ENCODE results near the gene ZNRD2.
"Not testable (repeated sequence)": the region's sequence is repeated elsewhere in the genome, so short reads cannot be mapped to it uniquely, and the experiment has no call there.

Gene ZNRD2, protein sequence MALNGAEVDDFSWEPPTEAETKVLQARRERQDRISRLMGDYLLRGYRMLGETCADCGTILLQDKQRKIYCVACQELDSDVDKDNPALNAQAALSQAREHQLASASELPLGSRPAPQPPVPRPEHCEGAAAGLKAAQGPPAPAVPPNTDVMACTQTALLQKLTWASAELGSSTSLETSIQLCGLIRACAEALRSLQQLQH

DNA sequence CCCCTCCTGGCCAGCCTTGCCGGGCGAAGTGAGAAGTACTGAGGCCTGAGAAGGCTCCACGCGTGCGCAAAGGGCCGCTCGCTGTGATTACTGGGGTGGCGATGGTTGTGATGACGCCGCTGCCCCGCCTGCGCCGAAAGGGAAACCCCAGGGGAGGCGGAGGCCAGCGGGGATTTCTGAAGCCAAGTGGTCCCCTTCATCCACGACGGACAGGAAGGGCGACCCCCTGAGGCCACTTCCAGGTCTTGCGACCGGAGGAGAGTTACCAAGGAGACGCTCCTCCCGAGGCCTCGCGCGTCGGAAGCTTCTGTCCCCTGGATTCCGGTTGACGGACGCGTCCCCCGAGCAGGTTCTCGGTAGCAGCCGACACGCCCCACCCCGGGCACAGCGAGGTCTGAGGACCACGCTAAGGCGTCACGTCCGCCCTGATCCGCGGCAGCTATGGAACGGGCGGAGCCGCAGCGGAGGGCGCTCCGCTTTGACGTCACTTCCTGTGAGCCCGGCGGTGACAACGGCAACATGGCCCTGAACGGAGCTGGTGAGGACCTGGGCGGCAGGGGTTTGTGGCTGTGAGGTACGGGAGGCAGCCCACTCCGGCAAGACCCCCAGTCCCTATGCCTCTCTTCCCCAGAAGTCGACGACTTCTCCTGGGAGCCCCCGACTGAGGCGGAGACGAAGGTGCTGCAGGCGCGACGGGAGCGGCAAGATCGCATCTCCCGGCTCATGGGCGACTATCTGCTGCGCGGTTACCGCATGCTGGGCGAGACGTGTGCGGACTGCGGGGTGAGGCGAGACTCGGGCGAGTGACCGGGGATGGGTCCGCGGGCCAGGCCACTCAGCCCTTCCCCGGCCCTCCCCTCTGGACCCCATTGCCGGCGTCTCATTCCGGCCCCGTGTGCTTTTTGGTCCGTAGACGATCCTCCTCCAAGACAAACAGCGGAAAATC is at the start of gene ZNRD2:
Gene ZNRD2 (plus strand): TSS at position 505 of the 946 bp plus-strand sequence. CDS start 15 bp downstream, at position 520.
- DNase-seq (ENCODE audit: low spot score): peak; percentile 97

DNA sequence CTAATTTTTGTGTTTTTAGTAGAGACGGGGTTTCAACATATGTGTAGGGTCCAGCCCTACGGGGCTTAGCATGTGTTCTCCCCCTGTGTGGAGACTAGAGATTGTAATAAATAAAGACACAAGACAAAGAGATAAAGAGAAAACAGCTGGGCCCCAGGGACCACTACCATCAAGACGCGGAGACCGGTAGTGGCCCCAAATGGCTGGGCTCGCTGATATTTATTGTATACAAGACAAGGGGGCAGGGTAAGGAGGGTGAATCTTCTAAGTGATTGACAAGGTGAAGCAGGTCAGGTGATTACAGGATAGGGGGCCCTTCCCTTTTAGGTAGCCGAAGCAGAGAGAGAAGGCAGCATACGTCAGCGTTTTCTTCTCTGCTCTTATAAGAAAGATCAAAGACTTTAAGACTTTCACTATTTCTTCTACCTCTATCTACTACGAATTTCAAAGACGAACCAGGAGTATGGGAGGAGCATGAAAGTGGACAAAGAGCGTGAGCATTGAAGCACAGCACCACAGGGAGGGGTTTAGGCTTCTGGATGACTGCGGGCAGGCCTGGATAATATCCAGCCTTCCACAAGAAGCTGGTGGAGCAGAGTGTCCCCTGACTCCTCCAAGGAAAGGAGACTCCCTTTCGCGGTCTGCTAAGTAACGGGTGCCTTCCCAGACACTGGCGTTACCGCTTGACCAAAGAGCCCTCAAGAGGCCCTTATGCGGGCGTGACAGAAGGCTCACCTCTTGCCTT is 48.3 kb upstream of the ZNRD2 start:
- DNase-seq (ENCODE audit: low spot score): not testable (repeated sequence)

DNA sequence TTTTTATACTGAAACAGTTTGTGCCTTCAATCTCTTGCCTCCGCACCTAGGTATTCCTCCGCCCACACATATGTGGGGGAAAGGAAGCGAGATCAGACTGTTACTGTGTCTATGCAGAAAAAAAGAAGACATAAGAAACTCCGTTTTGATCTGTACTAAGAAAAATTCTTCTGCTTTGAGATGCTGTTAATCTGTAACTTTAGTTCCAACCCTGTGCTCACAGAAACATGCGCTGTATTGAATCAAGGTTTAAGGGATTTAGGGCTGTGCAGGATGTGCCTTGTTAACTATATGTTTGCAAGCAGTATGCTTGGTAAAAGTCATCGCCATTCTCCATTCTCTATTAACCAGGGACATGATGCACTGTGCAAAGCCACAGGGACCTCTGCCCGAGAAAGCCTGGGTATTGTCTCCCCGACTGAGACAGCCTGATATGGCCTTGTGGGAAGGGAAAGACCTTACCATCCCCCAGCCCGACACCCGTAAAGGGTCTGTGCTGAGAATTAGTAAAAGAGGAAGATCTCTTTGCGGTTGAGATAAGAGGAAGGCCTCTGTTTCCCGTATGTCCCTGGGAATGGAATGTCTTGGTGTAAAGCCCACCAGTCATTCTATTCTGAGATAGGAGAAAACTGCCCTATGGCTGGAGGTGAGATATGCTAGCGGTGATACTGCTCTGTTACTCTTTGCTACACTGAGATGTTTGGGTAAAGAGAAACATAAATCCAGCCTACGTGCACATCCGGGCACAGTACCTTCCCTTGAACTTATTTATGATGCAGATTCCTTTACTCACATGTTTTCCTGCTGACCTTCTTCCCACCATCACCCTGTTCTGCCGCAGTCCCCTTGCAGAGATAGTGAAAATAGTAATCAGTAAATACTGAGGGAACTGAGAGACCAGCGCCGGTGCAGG is 47.3 kb upstream of the ZNRD2 start:
- not testable (repeated sequence) for DNase-seq (ENCODE audit: low spot score)

DNA sequence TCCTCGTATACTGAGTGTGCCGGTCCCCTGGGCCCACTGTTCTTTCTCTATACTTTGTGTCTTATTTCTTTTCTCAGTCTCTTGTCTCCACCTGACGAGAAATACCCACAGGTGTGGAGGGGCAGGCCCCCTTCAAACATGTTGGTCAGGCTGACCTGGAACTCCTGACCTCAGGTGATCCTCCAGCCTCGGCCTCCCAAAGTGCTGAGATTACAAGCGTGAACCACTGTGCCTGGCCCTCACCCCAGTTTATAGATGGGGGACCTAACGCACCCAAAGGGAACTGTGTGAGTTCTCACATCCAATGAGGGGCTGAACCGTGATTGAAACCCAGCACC is 46.7 kb upstream of the ZNRD2 start:
- DNase-seq (ENCODE audit: low spot score): not testable (repeated sequence)

DNA sequence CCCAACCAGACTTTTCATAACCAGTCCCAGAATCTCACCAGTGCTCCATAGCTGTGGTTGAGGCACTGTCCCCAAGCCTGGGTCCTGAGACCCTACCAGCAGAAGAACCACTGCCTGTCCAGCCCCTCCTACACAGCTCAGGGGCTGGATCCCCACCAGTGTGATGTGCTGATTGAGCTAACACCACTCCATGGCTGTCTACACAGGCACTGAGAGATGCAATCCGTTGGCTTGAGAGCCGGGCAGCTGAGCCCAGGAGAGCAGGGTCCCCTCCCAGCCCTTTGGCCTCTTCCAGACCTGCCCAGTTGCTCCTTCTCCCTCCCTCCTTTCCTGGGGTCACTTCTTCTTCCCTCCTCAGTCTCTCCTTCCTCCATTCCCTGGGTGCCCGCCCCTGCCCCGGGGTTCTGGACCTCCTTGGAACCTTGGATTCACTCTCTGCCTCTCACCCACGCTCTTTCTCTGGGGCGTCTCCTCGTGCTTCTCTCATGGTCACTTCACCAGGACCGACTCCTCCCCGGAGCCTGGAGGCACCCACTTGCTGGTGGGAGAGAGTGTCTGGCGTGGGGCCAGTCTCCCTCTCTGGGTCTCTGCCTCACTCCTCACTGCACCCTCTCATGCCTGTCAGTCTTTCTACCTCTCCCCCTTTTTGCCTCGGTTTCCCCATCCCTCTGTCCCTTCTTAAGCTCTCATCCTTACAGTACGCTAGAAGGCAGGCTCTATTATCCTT is 46.1 kb upstream of the ZNRD2 start:
- no peak for DNase-seq (ENCODE audit: low spot score)

DNA sequence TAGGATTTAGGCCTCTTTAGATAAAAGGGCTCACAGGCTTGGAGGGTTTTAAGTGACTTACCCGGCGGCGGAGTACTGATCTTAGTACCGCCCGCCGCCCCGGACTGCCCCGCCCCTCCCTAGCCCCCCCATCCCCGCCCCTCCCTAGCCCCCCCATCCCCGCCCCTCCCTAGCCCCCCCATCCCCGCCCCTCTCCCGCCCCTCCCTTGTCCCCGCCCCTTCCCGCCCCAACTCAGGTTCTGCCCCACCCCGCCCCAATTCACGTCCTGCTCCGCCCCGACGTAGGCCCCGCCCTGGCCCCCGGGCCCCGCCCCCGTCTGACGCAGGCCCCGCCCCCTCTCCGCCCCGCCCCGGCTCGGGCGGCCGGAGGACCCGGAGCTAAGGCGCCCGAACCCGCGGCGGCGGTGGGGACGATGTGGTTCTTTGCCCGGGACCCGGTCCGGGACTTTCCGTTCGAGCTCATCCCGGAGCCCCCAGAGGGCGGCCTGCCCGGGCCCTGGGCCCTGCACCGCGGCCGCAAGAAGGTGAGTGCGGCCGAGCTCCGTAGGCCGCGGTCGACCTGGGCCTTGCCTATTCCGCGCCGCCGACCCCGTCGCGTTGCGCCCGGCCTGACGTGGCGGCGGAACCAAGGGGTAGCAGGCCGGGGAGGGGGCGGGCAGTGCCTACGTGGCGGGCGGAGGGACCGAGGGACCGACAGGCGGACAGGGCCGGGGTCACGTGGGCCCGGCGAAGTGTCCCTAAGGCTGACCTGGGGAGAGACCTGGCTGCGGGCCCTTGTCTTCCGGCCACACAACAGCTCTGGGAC is 45.3 kb upstream of the ZNRD2 start, which contains the start of gene SCYL1:
Gene SCYL1 (plus strand): TSS at position 343 of the 805 bp plus-strand sequence. CDS start 71 bp downstream, at position 414.
- peak; percentile 98 for DNase-seq (ENCODE audit: low spot score)

DNA sequence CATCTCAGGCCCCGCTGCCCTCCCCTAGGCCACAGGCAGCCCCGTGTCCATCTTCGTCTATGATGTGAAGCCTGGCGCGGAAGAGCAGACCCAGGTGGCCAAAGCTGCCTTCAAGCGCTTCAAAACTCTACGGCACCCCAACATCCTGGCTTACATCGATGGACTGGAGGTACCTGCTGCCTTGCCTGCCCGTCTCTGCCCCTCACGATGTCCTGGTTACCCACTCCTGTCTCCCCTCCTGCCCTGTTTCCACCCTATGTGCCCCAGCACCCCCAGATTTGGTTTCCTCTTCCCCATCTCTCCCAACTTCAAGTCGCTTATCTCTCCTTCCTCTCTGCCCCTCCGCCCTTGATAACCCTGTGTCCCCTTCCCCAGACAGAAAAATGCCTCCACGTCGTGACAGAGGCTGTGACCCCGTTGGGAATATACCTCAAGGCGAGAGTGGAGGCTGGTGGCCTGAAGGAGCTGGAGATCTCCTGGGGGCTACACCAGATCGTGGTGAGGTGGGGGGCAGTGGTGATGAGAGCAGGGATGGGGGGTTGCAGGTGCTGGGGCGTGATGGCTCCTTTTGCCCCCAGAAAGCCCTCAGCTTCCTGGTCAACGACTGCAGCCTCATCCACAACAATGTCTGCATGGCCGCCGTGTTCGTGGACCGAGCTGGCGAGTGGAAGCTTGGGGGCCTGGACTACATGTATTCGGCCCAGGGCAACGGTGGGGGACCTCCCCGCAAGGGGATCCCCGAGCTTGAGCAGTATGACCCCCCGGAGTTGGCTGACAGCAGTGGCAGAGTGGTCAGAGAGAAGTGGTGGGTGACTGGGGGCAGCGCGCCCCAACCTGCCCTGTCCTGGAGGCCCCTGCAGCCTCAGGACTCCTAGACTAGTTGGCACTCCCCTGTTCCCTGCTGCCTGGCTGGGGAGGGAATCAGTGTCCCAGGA is 44.5 kb upstream of the ZNRD2 start:
- no peak for DNase-seq (ENCODE audit: low spot score)

DNA sequence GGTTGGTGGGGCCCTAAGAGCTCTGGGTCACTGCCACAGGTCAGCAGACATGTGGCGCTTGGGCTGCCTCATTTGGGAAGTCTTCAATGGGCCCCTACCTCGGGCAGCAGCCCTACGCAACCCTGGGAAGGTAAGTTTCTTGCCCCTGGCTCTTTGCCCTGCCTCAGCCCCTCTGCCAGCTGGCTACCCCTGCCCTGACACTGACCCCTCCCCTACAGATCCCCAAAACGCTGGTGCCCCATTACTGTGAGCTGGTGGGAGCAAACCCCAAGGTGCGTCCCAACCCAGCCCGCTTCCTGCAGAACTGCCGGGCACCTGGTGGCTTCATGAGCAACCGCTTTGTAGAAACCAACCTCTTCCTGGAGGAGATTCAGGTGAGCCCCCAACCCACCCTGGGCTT is 43.5 kb upstream of the ZNRD2 start:
- DNase-seq (ENCODE audit: low spot score): no peak

DNA sequence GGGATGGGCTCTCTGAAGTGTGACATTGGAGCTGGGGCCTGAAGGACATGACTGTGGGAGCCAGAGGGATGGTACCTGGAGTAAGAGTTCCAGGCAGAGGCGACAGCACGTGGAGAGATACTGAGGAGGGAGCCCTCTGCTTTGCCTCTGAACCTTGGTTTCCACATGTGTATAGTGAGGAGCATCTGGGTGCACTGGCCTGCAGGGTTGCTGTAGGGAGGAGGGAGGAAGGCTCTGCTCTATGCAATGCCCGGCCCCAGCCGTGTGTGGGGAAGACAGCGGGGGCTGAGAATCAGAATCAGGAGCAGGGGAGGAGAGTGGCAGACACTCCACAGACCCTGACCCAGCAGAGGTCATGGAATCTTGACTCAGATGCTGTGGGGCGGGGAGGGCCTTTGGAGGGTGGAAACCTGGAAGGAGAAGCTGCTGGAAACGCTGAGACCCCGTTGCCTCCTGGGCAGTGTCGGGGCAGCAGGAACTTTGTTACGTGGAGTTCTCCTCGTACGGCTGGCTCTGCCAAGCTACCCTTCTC is 41.4 kb upstream of the ZNRD2 start:
- DNase-seq (ENCODE audit: low spot score): no peak

DNA sequence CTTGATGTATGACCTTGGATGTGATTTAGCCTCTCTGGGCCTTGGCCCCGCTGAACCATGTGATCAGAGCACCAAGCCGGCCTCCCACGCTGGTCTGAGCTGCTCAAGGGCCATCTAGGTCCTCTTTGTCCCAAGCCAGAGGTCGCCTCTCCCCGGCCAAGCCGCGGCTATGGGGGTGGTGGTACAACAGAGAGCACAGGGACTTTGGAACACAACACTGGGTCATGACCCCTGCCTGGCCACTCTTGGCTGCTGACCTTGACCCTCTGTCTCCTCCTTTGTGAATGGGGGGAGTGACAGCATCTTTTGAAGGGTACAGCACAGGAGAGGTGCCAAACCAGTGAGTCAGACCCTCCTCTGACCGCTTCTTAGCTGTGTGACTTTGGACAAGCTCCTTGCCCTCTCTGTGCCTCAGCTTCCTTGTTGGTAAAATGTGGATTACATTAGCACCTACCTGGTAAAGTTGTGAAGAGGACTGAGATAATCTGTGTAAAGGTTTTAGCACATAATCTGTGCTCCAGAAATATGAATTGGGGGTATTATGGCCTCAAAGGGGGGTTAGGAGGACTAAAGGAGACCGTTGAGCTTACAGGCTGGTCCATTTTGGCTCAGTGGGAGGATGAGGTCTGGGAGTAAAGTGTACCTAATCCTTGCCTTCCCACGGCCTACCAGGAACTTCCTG is 40.7 kb upstream of the ZNRD2 start:
- no peak for DNase-seq (ENCODE audit: low spot score)

DNA sequence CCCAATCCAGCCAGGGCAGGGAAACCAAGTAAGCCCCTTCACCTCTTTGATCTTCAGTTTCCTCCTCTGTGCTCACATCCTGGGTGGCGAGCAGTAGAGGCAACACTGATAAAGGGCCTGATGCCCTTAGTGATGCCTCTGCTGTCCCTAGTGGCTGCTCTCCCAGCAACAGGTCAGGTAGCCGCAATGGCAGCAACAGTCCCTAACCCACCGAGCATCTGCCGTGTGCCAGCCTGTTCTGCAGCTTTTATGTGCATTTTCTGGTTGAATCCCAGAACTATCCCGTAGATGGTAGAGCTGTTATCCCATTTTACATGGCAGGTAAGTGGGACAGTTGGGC is 40.1 kb upstream of the ZNRD2 start:
- DNase-seq (ENCODE audit: low spot score): no peak

DNA sequence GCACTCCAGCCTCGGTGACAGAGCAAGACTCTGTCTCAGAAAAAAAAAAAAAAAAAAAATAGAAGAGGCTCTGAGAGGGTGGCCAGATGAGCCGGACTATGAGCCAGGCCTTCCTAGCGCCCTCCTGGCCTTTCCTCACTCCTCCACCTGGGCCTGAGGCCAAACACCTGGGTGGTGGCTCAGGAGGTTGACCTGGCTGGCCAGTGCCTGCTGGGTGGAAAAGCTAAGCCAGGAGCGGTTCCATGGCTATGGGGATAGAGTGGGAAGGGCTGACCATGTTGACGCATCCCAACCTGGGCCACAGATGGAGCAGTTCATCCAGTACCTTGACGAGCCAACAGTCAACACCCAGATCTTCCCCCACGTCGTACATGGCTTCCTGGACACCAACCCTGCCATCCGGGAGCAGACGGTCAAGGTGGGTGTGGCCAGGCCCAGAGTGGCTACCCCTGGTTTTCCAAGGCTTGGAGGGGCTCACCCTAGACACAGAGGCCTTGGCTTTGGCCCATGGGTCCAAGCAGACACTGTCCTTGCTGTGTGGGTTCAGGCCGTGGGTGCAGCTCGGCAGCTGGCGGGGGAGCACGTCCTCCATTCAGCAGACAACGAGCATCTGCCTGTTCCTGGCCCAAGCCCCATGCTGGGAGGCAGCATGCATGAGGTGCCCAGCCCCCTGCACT is 37.8 kb upstream of the ZNRD2 start:
- DNase-seq (ENCODE audit: low spot score): no peak

DNA sequence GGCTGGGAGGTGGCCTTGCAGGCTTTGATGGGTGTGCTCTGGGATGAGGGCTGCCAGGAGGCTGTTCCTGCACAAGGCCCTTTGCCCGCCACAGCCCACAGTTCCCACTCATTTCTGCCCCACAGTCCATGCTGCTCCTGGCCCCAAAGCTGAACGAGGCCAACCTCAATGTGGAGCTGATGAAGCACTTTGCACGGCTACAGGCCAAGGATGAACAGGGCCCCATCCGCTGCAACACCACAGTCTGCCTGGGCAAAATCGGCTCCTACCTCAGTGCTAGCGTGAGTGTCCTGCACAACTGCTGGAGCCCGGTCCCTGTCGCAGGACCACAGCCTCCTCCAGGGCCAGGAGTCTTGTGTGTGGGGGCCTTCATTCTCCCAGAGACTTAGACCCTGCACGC is 35.2 kb upstream of the ZNRD2 start:
- DNase-seq (ENCODE audit: low spot score): no peak

DNA sequence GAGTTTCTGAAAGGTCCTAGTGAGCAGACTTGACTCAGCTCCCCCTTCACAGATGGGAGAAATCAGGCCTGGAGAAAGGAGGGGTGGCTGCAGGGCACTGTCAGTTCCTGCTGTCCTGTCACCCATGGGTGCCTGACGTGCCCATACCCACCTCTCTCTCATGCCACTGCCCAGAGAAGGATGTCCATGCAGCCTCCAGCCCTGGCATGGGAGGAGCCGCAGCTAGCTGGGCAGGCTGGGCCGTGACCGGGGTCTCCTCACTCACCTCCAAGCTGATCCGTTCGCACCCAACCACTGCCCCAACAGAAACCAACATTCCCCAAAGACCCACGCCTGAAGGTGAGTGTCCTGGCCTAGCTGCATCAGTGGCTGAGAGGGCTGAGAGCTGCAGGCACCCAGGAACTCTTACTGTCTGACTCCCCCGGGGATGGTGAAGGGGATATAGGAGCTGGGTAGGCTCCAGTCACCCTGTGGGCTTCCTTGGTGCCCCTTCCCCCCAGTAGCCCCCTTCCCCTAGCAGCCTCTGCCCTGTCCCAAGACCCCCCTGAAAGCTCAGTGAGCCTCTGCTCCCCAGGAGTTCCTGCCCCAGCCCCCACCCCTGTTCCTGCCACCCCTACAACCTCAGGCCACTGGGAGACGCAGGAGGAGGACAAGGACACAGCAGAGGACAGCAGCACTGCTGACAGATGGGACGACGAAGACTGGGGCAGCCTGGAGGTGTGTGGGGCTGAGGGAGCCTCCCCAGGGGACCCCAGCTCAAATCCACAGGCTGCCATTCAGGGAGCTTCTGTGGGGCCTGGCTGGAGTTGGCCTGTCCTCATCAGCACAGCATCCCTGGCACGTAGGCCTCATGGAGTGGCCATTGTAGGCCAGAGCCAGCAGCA is 33.6 kb upstream of the ZNRD2 start:
- no peak for DNase-seq (ENCODE audit: low spot score)

DNA sequence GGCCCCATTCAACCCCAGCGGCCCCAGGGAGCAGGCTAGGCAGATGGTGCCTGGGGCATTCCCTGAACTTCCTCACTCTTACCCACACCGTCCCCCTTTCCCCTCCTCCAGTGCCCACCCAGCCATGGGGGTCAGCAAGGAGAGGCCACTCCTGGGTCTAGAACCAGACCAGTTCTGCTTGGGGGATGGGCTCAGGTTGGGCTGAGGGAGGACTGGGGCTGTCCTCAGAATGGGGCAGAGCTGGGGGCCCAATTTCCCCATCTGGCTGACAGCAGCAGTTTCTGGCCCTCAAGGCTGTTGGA is 33.0 kb upstream of the ZNRD2 start:
- DNase-seq (ENCODE audit: low spot score): no peak

DNA sequence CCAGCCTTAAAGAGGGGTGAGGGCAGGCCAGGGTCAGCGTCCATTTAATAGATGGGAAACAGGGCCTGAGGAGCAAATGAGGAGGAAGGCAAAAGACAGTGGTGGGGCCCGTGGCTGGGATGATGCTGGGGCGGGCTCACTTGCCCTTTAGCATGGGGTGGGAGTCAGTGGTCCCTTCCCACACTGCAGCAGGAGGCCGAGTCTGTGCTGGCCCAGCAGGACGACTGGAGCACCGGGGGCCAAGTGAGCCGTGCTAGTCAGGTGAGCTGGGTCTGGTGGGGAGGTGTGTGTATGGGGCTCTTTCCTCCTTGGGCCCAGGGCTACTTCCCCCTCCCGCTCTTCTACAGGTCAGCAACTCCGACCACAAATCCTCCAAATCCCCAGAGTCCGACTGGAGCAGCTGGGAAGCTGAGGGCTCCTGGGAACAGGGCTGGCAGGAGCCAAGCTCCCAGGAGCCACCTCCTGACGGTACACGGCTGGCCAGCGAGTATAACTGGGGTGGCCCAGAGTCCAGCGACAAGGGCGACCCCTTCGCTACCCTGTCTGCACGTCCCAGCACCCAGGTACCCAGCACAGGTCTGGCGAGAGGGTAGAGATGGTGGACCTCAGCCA is 32.6 kb upstream of the ZNRD2 start:
- no peak for DNase-seq (ENCODE audit: low spot score)
